NOMO-1 treated with DMSO at 0.1 percent for 48 hours (cell line): ENCODE data around the gene CPLANE1.

Experiments used
- DNase-seq: peaks from one replicate; lab custom pipeline; 2025; ENCODE audit not compliant: unreplicated experiment; lab: John Stamatoyannopoulos, UW

The CPLANE1 gene

DNA sequence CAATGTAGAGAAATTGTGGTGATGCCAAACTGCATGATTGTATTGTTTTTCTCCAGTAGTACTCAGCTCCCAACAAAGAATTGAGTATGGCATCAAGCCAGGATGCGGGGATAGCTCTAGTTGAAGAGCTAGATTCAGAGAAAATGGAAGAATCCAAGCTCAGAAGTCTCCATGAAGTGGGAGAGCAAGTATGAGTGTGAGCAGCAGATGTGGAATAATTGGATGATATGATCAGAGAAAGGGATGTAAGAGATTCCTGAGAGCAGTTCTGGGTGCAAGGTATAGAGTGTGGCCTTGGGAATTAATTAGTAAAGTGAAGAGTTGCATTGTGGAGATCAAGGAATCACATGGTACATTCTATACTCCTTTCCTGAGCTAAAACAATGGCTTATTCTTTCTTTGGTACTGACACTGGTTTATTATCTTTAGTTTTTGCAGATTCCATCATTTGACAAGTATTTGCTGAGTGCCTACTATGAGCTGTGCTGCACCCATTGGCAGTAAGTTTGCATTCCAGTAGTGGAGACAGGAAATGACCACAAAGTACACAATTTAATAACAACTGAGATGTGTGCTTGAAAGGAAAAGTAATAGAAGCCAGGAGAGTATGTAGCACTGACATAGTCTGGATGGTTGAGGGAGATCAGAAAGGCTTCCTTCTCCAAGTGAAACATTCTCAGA is 177.1 kb downstream of the CPLANE1 start:
- no peak for DNase-seq

DNA sequence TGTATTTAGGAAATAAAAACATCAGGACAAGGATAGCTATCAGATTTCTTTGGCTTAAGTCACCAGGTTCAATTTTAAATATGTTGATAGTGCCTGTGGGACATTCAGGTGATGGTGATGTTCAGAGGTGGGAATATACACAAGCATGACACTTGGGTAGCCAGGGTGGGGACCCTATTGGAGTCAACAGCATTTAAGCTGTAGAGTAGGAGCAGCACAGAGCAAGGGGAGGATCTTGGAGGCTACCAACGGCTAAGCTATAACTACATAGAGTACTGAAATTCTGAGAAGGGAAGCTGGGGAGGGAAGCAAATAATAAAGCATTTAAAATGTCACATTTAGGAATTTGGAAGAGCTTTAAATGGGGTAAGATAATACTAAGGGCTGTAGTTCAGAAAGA is 177.7 kb downstream of the CPLANE1 start:
- no peak for DNase-seq

DNA sequence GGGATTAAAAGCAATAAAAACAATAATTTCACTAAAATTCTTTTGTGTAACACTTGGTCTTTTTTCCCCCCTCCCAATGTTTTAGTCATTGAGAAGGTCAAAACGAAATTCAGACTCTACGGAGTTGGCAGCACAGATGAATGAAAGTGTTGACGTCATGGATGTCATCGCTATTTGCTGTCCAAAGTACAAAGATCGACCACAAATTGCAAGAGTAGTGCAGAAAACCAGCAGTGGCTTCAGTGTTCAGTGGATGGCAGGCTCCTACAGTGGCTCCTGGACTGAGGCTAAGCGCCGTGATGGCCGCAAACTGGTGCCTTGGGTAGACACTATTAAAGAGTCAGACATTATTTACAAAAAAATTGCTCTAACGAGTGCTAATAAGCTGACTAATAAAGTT is 184.7 kb downstream of the CPLANE1 start:
- DNase-seq: no peak

DNA sequence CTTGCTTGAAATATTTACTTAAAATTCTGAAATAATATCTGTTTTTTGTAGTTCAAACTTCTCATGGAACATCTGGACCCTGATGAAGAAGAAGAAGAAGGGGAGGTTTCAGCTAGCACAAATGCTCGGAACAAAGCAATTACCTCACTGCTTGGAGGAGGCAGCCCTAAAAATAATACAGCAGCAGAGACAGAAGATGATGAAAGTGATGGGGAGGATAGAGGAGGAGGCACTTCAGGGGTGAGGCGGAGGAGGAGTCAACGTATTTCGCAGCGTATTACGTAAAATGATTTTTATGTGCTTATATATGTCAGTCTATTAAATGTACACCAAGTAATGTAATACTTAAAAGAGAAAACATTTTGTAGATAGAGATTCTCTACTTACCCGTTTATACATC is 185.4 kb downstream of the CPLANE1 start:
- no peak for DNase-seq

DNA sequence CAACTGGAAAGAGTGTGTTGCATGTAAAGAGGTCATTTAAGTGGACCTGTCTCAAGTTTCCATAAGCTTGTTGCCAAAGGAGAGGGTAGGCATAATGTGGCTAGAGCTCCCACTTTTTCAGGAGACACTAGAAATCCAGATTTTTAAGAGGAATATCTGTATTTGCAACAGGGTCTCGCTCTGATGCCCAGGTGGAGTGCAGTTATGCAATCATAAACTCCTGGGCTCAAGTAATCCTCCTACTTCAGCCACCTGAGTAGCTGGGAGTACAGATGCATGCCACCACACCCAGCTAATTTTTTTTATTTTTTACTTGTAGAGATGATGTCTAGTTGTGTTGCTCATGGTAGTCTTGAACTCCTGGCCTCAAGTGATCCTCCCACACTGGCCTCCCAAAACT is 189.1 kb downstream of the CPLANE1 start:
- no peak for DNase-seq

DNA sequence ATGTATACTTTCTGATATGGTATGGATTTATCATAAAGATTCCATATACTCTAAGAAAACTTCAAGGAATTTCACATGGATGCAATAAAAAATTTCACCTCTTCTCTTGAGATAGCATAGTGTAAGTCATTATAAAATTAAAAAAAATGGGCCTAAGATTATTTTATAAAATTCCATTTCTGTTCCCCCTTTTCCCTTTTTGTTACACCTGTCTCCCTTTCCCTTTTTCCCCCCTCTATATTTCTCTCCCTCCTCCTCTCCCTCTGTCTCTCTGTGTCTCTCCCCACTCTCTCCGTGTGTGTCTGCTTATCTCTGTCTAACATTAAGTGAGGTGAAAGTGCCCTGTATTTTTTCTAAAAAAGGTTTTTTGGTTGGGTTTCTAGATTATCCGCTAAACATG is 192.4 kb downstream of the CPLANE1 start:
- DNase-seq: no peak
